Spinal cord (tissue), 10 donors: Measurements from ENCODE around the gene PTK7. TPM values are rescaled to one million over a fixed set of nuclear protein-coding genes. Genes with fewer than 3 reads are reported as not detected.

Experiments used
- DNase-seq, 6 donors: peaks; one replicate each; pipeline versions ENCODE4 v3.0.0 to v3.0.0-alpha.2; 2013 to 2015; ENCODE audit warnings: low spot score in 6 of 6, low read depth in 4 of 6
- H3K27ac ChIP-seq: one replicate; pipeline ENCODE4 v1.5.1; 2013; ENCODE audit warnings: low read depth, low read length, control low read depth
- H3K27me3 ChIP-seq: one replicate; pipeline ENCODE4 v1.6.1; 2013; ENCODE audit warnings: low read length; ENCODE audit not compliant: control insufficient read depth, insufficient read depth
- H3K36me3 ChIP-seq: one replicate; pipeline ENCODE4 v1.6.1; 2013; ENCODE audit warnings: low read length; ENCODE audit not compliant: control insufficient read depth, insufficient read depth
- H3K4me1 ChIP-seq: one replicate; pipeline ENCODE4 v1.6.1; 2013; ENCODE audit warnings: low read length; ENCODE audit not compliant: control insufficient read depth, insufficient read depth
- H3K4me3 ChIP-seq: one replicate; pipeline ENCODE4 v1.5.1; 2013; ENCODE audit warnings: low read depth, low read length, control low read depth
- H3K9me3 ChIP-seq: one replicate; pipeline ENCODE4 v1.6.1; 2013; ENCODE audit warnings: low read length; ENCODE audit not compliant: control insufficient read depth, insufficient read depth
- WGBS: methylation state at CpG from one replicate; pipeline ENCODE4 v1.1.5; 2013; ENCODE audit warnings: missing lambda C conversion rate; ENCODE audit not compliant: insufficient coverage; 5-methylcytosine and 5-hydroxymethylcytosine counted together
- polyA plus RNA-seq, 2 donors: library from polyadenylated mRNA; unstranded; fragments of 120-200 nt; gene quantifications; one replicate each; pipeline ENCODE4 v1.2.1, GENCODE V29; 2013; ENCODE audit not compliant: insufficient read length in 2 of 2
- total RNA-seq, 2 donors: library from RNA; depleted of rRNA in 1 of 2; stranded (reverse); fragments of 120-200 nt in 1 of 2; fragments of >200 nt in 1 of 2; gene quantifications; one replicate each; pipeline versions ENCODE4 v1.2.3 to v1.2.4, GENCODE V29; 2013 to 2014
- donor health status: healthy.

PTK7 gene
- total and polyA plus RNA-seq, 4 donors = 43.7 to 126 (median 75.7) TPM

GRCh38 chr6:43180985-43181384, 104.9 kb downstream of the PTK7 start:
- H3K9me3 ChIP-seq = no peaks in the 10 kb centered on the region
- H3K27ac ChIP-seq = no peak overlapping the region
- WGBS = 67% methylated on average over 4 of the region's 5 CpGs
- no peaks in the 10 kb centered on the region for H3K27me3 ChIP-seq
- no peak overlapping the region for H3K4me3 ChIP-seq
- peaks cover 58% of the 10 kb centered on the region for H3K36me3 ChIP-seq
- peaks cover 15% of the 10 kb centered on the region for H3K4me1 ChIP-seq
- no peak for DNase-seq

DNA sequence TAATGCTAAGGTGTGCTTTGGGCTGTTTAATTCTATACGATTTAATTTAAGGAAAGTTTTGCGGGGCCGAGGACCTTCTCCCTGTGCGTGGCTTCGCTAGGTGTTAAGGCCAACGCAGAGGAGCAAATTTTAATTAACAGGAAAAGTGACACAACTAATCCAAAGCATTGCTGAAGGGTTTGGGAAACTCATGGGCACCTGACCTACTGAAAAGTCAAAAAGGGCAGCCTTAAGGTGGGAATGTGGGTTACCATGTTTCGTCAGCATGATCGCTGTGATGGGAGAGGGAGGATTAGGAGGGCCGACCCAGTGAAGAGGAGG, 105.5 kb downstream of the PTK7 start:
- 25% methylated on average over 8 of the region's 9 CpGs for WGBS
- DNase-seq = no peak
- Histone ChIP-seq H3K4me1 (peaks cover 15% of the 10 kb centered on the region), H3K4me3 (peak overlapping the region; percentile 74), H3K27ac (peak overlapping the region; percentile 73), H3K36me3 (peaks cover 58% of the 10 kb centered on the region), H3K27me3 (no peaks in the 10 kb centered on the region), H3K9me3 (no peaks in the 10 kb centered on the region)

- H3K27ac ChIP-seq = peak within 1 kb of the TSS; percentile 73
- peak; percentile 63 to 96 (median 76) for DNase-seq
- WGBS = under 1% methylated on average over 49 of the region's 51 CpGs
- no peaks in the 10 kb centered on the region for H3K9me3 ChIP-seq
- H3K27me3 ChIP-seq = no peaks in the 10 kb centered on the region
- H3K36me3 ChIP-seq = peaks cover 58% of the 10 kb centered on the region
- peaks cover 15% of the 10 kb centered on the region for H3K4me1 ChIP-seq
- H3K4me3 ChIP-seq = peak within 1 kb of the TSS; percentile 74
Observed at GRCh38 chr6:43181942-43182860, 106.1 kb downstream of the PTK7 start, which contains the start of gene CUL9. Gene CUL9 (plus strand): TSS chr6:43182196. CDS start chr6:43184311, 2,115 bp downstream.

GRCh38 chr6:43183441-43183840, 107.3 kb downstream of the PTK7 start:
- no peak overlapping the region for H3K27ac ChIP-seq
- no peaks in the 10 kb centered on the region for H3K27me3 ChIP-seq
- 100% methylated on average over 1 of the region's 4 CpGs for WGBS
- H3K9me3 ChIP-seq = no peaks in the 10 kb centered on the region
- peaks cover 58% of the 10 kb centered on the region for H3K36me3 ChIP-seq
- DNase-seq = no peak
- H3K4me1 ChIP-seq = peaks cover 15% of the 10 kb centered on the region
- no peak overlapping the region for H3K4me3 ChIP-seq

DNA sequence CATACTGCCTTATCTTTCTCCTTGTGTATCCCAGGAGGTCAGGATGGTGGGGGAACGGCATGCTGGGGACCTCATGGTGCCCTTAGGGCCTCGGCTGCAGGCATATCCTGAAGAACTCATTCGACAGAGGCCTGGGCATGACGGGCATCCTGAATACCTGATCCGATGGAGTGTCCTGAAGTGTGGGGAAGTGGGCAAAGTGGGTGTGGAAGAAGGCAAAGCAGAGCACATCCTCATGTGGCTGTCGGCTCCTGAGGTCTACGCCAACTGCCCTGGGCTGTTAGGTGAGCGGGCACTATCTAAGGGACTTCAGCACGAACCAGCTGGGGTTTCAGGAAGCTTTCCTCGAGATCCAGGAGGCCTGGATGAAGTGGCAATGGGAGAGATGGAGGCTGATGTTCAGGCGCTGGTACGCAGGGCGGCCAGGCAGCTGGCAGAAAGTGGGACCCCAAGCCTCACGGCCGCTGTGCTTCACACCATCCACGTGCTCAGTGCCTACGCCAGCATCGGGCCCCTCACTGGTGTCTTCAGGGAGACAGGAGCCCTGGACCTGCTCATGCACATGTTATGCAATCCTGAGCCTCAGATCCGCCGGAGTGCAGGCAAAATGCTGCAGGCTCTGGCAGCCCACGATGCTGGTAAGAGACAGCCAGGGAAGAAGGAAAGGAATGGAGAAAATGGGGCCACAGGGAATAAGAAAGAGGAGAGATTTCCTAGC, 108.3 kb downstream of the PTK7 start:
- Histone ChIP-seq H3K9me3 (no peaks in the 10 kb centered on the region), H3K4me3 (no peak overlapping the region), H3K27me3 (no peaks in the 10 kb centered on the region), H3K36me3 (peaks cover 55% of the 10 kb centered on the region), H3K4me1 (peaks cover 15% of the 10 kb centered on the region), H3K27ac (no peak overlapping the region)
- WGBS = 94% methylated on average over 21 of the region's 21 CpGs
- no peak for DNase-seq

DNA sequence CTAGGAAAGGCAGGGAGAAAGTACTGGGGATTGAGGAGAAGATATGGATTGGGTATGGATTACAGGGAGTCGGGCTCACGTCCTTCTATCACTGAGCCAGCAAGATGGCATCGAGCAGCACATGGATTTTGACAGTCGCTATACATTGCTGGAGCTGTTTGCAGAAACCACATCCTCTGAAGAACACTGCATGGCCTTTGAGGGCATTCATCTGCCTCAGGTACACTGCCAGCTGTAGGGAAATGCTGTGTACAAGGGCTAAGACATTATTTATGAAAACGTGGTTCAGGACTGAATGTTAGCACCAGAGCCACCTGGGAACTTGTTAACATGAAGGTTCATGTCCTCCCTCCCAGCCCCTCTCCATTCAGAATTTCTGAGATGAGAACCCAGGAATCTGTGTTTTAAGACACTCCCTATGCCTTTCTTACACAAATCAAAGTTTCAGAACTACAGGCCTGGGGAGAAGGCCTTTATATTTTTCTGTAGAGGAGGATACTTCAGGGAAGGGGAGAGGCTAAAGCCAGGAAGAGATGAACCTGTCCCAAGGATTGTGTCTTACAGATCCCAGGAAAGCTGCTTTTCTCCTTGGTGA, 109.4 kb downstream of the PTK7 start:
- Histone ChIP-seq H3K4me3 (no peak overlapping the region), H3K27ac (no peak overlapping the region), H3K36me3 (peaks cover 49% of the 10 kb centered on the region), H3K9me3 (no peaks in the 10 kb centered on the region), H3K27me3 (no peaks in the 10 kb centered on the region), H3K4me1 (peaks cover 15% of the 10 kb centered on the region)
- no peak for DNase-seq
- WGBS = 93% methylated on average over 4 of the region's 5 CpGs

DNA sequence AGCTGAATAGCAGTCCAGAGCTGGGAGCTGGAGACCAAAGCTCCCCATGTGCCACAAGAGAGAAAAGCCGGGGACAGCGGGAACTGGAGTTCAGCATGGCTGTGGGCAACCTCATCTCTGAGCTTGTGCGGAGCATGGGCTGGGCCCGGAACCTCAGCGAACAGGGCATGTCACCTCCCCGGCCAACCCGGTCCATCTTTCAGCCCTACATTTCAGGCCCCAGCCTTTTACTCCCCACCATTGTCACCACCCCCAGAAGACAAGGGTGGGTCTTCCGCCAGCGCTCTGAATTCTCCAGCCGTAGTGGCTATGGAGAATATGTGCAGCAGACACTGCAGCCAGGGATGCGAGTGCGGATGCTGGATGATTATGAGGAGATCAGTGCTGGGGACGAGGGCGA, 109.9 kb downstream of the PTK7 start:
- no peaks in the 10 kb centered on the region for H3K9me3 ChIP-seq
- H3K27ac ChIP-seq = no peak overlapping the region
- H3K36me3 ChIP-seq = peaks cover 45% of the 10 kb centered on the region
- peaks cover 15% of the 10 kb centered on the region for H3K4me1 ChIP-seq
- no peak for DNase-seq
- WGBS = 98% methylated on average over 14 of the region's 14 CpGs
- H3K27me3 ChIP-seq = no peaks in the 10 kb centered on the region
- H3K4me3 ChIP-seq = no peak overlapping the region

- H3K36me3 ChIP-seq = peaks cover 48% of the 10 kb centered on the region
- no peak overlapping the region for H3K27ac ChIP-seq
- no peak for DNase-seq
Observed at GRCh38 chr6:43186706-43187105, 110.6 kb downstream of the PTK7 start.

GRCh38 chr6:43187821-43188220, 111.7 kb downstream of the PTK7 start:
- Histone ChIP-seq H3K36me3 (peaks cover 60% of the 10 kb centered on the region), H3K4me1 (peaks cover 7% of the 10 kb centered on the region), H3K4me3 (no peak overlapping the region), H3K9me3 (no peaks in the 10 kb centered on the region), H3K27ac (no peak overlapping the region), H3K27me3 (no peaks in the 10 kb centered on the region)
- DNase-seq = no peak
- 100% methylated on average over 5 of the region's 7 CpGs for WGBS

More at GRCh38 chr6:43186706-43187105, 110.6 kb downstream of the PTK7 start:
- Histone ChIP-seq H3K4me3 (no peak overlapping the region), H3K27me3 (no peaks in the 10 kb centered on the region), H3K9me3 (no peaks in the 10 kb centered on the region), H3K4me1 (peaks cover 11% of the 10 kb centered on the region)
- WGBS = 83% methylated on average over 2 of the region's 4 CpGs
